Transverse colon (tissue), 4 donors: ENCODE results near the gene TIMD4. TPM values are rescaled to one million over a fixed set of nuclear protein-coding genes. Genes with fewer than 3 reads are reported as not detected.

ENCODE experiments used
- DNase-seq: peaks from one replicate; pipeline ENCODE4 v3.0.0-alpha.2; 2019
- H3K27ac ChIP-seq, 4 donors: fragments of 200-600 bp; sonication (generic); 2 replicates each; pipeline ENCODE4 v1.5.1; 2016 to 2018; ENCODE audit warnings: inconsistent platforms in 4 of 4
- H3K27me3 ChIP-seq: fragments of 200-600 bp; sonication (generic); 2 replicates; pipeline ENCODE4 v1.5.1; 2017; ENCODE audit warnings: inconsistent platforms
- H3K36me3 ChIP-seq, 4 donors: fragments of 200-600 bp; sonication (generic); 2 replicates each; pipeline ENCODE4 v1.5.1; 2017 to 2019; ENCODE audit warnings: inconsistent platforms in 4 of 4
- H3K4me1 ChIP-seq, 4 donors: fragments of 200-600 bp; sonication (generic); 2 replicates each; pipeline ENCODE4 v1.5.1; 2017 to 2020; ENCODE audit warnings: inconsistent platforms in 4 of 4
- H3K4me3 ChIP-seq, 4 donors: fragments of 200-600 bp; sonication (generic); 1 replicate in 1 of 4; 2 replicates in 3 of 4; pipeline versions ENCODE4 v1.5.1 to v1.6.1; 2017 to 2019; ENCODE audit warnings: inconsistent platforms in 4 of 4
- H3K9me3 ChIP-seq, 2 donors: fragments of 200-600 bp; sonication (generic); 2 replicates each; pipeline ENCODE4 v1.5.1; 2017 to 2019; ENCODE audit warnings: inconsistent platforms in 2 of 2
- CTCF ChIP-seq, 5 experiments: fragments of 200-600 bp in 3 of 5; fragments of 450-650 bp in 2 of 5; sonication (generic) in 3 of 5; IDR thresholded peaks; 1 replicate in 2 of 5; 2 replicates in 3 of 5; pipeline ENCODE4 v1.5.1; 2016 to 2017; ENCODE audit warnings: antibody characterized with exemption in 5 of 5, inconsistent platforms in 3 of 5, mild to moderate bottlenecking in 2 of 5, moderate library complexity in 1 of 5
- EP300 ChIP-seq: sonication (generic); formaldehyde crosslinking; IDR thresholded peaks from one replicate; pipeline ENCODE4 v1.6.1; 2017; ENCODE audit warnings: antibody characterized with exemption, low read depth
- POLR2A ChIP-seq: fragments of 450-650 bp; IDR thresholded peaks from one replicate; pipeline ENCODE4 v1.6.1; 2016; ENCODE audit warnings: antibody characterized with exemption, mild to moderate bottlenecking, moderate library complexity
- POLR2AphosphoS5 ChIP-seq, 3 donors: sonication (generic); formaldehyde crosslinking; IDR thresholded peaks; one replicate each; pipeline ENCODE4 v1.6.1; 2016; ENCODE audit warnings: antibody characterized with exemption in 3 of 3
- WGBS, 2 donors: methylation state at CpG; one replicate each; pipeline ENCODE4 v1.1.5; 2018; ENCODE audit warnings: low coverage in 1 of 2; 5-methylcytosine and 5-hydroxymethylcytosine counted together
- in situ Hi-C, 4 donors: fragments of 200-750 bp; cut with MboI; loops; one replicate each; pipeline versions ENCODE4 v1.15.0 to v1.15.1; 2017; ENCODE audit warnings: low sequenced_read_pairs in 3 of 4, low pct_ligation_motif_present in 1 of 4, low pct_unique_long_range_greater_than_20kb in 1 of 4
- intact Hi-C: fragments of 100-400 bp; cut with DNase I; formaldehyde crosslinking; loops from one replicate; pipeline ENCODE4 v1.15.1; 2023; ENCODE audit warnings: low total_unique reads
- total RNA-seq, 4 donors: library from RNA; depleted of rRNA; stranded (reverse); fragments of >200 nt; gene quantifications; one replicate each; pipeline ENCODE4 v1.1.0, GENCODE V29; 2016

The TIMD4 gene
- total RNA-seq, 4 donors from 2014 or later, result 1.4 to 3.0 (median 2.3) TPM

- in situ Hi-C loops, result no loop called here
Observed at GRCh38 chr5:156922207-156922792, 40.7 kb downstream of the TIMD4 start.

GRCh38 chr5:156920861-156921431 is 42.1 kb downstream of the TIMD4 start:
- no peaks in the 10 kb centered on the region for H3K4me1 ChIP-seq
- in situ Hi-C loops (no loop called here), intact Hi-C loops (no loop called here)
- TF ChIP-seq POLR2AphosphoS5 (IDR thresholded peaks at IDR 0.05) (no peak), EP300 (no peak), CTCF (IDR thresholded peaks at IDR 0.05) (no peak), POLR2A (no peak)
- 39 to 56% methylated on average over 2 to 3 of the region's 3 CpGs for WGBS, 2 donors
- H3K27me3 ChIP-seq, result no peaks in the 10 kb centered on the region
- peak overlapping the region in 1 of 4 donors; percentile 21 for H3K27ac ChIP-seq
- no peaks in the 10 kb centered on the region for H3K36me3 ChIP-seq
- no peaks in the 10 kb centered on the region for H3K9me3 ChIP-seq
- no peak for DNase-seq
- H3K4me3 ChIP-seq, result no peak overlapping the region

More at GRCh38 chr5:156922207-156922792, 40.7 kb downstream of the TIMD4 start:
- no peak overlapping the region for H3K4me3 ChIP-seq
- no peaks in the 10 kb centered on the region for H3K4me1 ChIP-seq
- no peaks in the 10 kb centered on the region for H3K36me3 ChIP-seq
- no peak overlapping the region for H3K27ac ChIP-seq
- H3K9me3 ChIP-seq, result no peaks in the 10 kb centered on the region
- no peaks in the 10 kb centered on the region for H3K27me3 ChIP-seq
- DNase-seq, result no peak
- 93 to 95% methylated on average over 2 to 3 of the region's 3 CpGs for WGBS, 2 donors
- intact Hi-C loops, result no loop called here
- TF ChIP-seq CTCF (IDR thresholded peaks at IDR 0.05), result no peak
- TF ChIP-seq EP300, result no peak
- no peak for TF ChIP-seq POLR2A

GRCh38 chr5:156920042-156920860 is 42.8 kb downstream of the TIMD4 start:
- H3K27me3 ChIP-seq, result no peaks in the 10 kb centered on the region
- TF ChIP-seq EP300 (no peak), POLR2AphosphoS5 (IDR thresholded peaks at IDR 0.05) (no peak), POLR2A (no peak), CTCF (IDR thresholded peaks at IDR 0.05) (no peak)
- WGBS, 2 donors, result 58 to 80% methylated on average over 5 to 7 of the region's 7 CpGs
- DNase-seq, result peak; percentile 19
- intact Hi-C loops (no loop called here), in situ Hi-C loops (no loop called here)
- H3K4me3 ChIP-seq, result no peak overlapping the region
- H3K9me3 ChIP-seq, result no peaks in the 10 kb centered on the region
- H3K4me1 ChIP-seq, result no peaks in the 10 kb centered on the region
- no peaks in the 10 kb centered on the region for H3K36me3 ChIP-seq
- peak overlapping the region in 1 of 4 donors; percentile 17 for H3K27ac ChIP-seq

GRCh38 chr5:156918311-156918845 is 44.6 kb downstream of the TIMD4 start:
- no peak overlapping the region for H3K27ac ChIP-seq
- in situ Hi-C loops, result no loop called here
- intact Hi-C loops, result no loop called here
- 81 to 85% methylated on average over 4 to 8 of the region's 8 CpGs for WGBS, 2 donors
- H3K4me1 ChIP-seq, result peaks cover 0 to 8% (median 0%) of the 10 kb centered on the region in 4 donors
- TF ChIP-seq CTCF (IDR thresholded peaks at IDR 0.05) (no peak), POLR2AphosphoS5 (IDR thresholded peaks at IDR 0.05) (no peak), EP300 (no peak), POLR2A (no peak)
- DNase-seq, result no peak
- H3K27me3 ChIP-seq, result no peaks in the 10 kb centered on the region
- H3K36me3 ChIP-seq, result no peaks in the 10 kb centered on the region
- no peak overlapping the region for H3K4me3 ChIP-seq
- H3K9me3 ChIP-seq, result no peaks in the 10 kb centered on the region
